Activated effector memory CD4-positive, alpha-beta T cell treated with Interleukin-2 at 50 U/mL for 16 hours (primary cell): ENCODE data around the gene PDLIM1.

Source experiments
- DNase-seq: peaks from one replicate; pipeline ENCODE4 v3.0.0-alpha.2; 2020

PDLIM1 gene

DNA sequence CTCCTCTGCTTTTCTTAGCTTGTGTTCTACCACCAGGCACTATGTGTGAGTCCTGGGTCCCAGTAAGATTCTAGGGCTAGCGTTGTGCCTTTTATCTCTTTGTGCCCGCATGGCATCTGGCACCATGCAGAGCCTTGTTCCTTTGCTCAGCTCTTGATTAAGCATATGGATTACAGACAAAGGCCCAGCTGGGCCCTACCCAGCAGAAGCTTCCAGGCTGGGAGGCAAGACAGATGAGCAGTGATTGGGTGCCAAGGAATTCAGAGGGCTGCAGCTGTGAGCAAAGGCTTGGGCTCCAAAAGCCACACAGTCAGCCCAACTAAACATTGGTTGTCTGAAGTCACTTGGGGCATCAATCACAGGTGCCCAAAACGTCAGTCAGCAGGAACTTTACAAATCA is 94.8 kb downstream of the PDLIM1 start:
- no peak for DNase-seq

DNA sequence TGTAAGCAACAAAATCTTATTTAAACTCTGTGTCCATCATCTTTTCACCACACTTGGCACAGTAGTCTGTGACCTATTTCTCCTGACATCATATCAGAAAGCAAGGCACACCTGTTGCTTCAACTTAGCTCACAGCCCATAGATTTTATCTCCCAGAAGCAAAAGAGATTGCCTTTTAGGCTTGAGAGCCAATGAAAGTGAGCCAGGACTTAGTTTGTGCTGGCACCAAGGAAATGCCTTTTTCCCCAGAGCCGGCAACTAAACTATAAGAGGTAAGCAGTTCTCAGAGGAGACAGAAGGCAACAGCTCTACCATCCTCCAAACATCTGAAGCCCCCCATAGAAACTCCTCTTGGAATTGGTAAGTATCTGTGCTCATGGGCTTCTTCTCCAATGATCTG is 96.9 kb downstream of the PDLIM1 start, which contains the start of gene ACSM6:
Gene ACSM6 (plus strand): TSS at position 295 of the 400 bp plus-strand sequence. CDS start 248 bp downstream, outside the sequence.
- no peak for DNase-seq

GRCh38 chr10:95188593-95188992 is 102.2 kb downstream of the PDLIM1 start:
- DNase-seq: no peak

DNA sequence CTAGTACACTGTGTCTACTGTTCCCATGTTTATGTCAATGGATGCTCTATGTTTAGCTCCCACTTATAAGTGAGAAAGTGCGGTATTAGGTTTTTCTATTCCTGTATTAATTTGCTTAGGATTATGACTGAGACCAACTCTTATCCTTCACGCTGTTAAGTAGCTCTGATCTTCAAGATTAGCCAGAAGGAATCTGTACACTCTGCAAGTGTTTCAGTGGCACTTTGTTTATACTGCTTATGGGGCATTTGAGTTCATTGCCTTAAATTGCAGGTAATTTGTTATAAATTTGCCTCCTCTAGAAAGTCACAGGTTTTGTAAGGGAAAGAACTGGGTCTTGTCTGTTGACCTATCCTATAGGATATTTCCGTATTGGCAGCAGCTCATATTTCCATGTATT is 103.2 kb downstream of the PDLIM1 start:
- DNase-seq: no peak
